Stimulated activated CD4-positive, alpha-beta T cell treated with anti-CD3 and anti-CD28 coated beads, Interleukin-4, amount 100 ng/mL, for 48 hours (primary cell): ENCODE data around the gene IL1B.

ENCODE experiments used
- DNase-seq, 2 donors: peaks; one replicate each; pipeline ENCODE4 v3.0.0-alpha.2; 2020; ENCODE audit warnings: low read depth in 2 of 2

The IL1B gene

DNA sequence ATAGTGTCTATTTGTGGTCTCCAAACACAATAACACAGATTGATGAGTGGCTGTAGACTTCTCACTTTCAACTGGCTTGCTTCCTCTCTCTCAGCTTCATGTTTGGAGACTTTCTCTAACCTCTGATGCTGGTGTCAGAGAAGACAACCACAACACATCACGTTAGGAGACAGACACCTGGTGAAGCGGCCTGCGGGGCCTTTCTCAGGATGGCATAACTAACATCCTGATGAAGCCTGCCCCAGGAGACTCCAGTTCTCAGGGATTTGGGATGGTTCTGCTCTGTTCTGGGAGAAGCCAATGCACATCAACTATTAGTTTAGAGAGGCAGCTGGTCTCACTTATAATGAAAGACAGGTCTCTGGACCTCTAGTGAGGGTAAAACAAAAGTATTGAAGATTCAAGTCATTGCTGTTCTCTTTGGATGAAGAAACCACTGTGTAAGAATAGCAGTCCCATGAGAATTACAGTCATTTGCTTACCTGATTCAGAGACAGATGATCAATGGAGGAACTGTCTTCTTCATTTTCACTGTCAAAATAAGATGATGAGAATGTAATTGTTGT, 54.3 kb downstream of the IL1B start:
- no peak for DNase-seq
